GM21447 (cell line): Measurements from ENCODE around the gene NELL2.
"Not testable (repeated sequence)": the region's sequence is repeated elsewhere in the genome, so short reads cannot be mapped to it uniquely, and the experiment has no call there.

Experiments
- ATAC-seq: cut with Tn5 transposase; IDR thresholded peaks from one replicate; pipeline ENCODE4 v1.9.1; 2021; ENCODE audit not compliant: unreplicated experiment

The NELL2 gene

DNA sequence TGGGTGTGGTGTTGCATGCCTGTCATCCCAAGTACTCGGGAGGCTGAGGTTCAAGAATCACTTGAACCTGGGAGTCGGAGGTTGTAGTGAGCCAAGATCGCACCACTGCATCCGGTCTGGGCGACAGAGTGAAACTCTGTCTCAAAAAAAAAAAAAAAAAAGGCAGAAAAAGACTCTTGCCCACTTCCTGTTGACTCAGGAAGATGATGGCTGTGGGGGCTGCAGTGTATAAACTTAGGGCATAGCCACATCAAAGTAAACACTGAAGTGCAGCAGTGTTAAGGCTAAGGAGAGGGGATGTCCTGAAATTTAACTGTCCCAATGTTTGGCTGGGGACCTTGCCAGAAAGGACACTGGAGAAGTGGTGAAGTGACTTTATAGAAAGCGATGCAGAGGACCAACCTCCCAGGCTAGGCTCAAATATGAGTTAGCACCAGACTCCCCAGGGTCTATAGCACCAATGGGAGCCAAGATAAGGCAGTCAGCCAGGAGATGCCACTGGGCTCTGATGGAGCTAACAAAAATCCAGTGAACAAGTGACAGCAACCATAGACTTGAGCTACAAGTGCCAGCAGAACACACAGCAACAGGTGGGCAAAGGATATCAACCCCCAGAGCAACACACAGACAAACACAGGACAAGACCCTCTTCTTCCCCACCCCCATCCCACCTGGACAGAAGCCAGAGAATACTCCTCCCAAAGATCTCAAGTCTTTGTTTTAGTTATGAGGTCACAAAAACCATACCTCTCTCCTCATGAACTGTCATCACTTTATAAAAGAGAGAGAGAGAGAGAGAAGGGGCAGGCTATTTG lies 28.0 kb downstream of the NELL2 start:
- peak; percentile 88 for ATAC-seq

DNA sequence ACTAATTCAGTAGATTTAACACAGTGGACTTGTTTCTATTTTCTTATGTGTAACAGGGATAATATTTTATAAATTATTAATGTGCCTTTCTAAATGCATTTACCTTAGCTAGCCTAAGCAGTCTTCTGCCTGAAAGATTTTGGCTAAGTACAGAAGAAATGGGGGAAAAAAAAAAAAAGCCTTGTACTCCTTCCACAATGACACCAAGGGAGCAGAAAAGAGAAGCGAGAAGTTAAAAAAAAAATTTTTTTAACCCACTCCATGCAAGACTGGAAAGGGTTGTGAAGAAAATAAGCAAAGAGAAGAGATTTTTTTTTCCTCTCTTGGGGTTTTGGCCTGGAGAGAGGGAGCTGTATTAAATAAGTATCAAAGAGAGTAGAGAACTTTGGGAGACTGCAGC lies 28.7 kb downstream of the NELL2 start:
- ATAC-seq: peak; percentile 22

DNA sequence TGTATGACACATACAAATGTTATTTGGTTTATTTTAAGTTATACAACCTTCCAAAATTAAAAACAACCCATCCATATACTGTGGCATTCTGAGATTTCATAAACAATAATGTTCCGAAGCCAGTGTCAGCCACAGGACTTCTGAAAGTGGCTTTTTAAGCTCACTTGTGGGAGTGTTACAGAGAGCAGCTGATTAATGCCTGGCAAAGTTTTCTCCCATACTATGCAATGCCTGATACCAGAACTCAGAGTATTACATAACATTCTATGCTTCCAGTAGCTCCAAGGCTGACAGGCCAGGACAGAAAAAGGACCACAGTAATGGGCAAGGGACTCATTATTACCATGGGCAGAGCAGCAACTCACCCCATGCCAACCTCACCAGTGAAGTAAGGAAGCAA lies 29.3 kb downstream of the NELL2 start:
- ATAC-seq: no peak

DNA sequence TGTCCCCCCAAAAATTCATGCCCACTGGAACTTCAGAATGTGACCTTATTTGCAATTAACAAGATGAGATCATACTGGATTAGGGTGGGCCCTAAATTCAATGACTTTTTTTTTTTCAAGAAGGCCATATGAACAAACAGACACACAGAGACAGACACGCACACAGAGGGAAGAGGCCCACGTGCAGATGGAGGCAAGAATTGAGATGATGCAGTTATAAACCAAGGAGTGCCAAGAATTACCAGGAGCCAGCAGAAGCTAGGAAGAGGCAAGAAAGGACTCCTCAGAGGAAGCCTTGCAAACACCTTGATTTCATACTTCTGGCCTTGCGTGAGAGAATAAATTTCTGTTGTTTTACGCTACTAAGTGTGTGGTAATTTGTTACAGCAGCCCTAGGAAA lies 33.4 kb downstream of the NELL2 start:
- no peak for ATAC-seq

DNA sequence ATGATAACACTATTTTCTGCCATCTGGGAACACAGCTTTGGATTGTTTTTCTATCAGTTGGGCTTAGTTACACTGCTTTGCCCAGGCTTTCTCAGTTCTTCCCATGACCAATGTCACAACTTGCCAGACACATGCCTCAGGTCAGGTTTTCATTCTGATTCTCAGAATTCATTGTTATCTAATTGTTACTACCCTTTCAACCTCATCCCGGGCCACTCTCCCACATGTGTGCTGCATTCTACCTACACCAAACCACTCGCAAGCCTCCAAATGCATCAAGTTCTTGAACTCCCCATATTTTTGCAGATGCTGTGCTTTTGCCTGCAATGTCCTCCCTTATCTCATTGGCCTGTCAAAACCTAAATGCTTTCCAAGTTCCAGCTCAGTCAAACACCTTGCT lies 36.3 kb downstream of the NELL2 start:
- ATAC-seq: no peak

DNA sequence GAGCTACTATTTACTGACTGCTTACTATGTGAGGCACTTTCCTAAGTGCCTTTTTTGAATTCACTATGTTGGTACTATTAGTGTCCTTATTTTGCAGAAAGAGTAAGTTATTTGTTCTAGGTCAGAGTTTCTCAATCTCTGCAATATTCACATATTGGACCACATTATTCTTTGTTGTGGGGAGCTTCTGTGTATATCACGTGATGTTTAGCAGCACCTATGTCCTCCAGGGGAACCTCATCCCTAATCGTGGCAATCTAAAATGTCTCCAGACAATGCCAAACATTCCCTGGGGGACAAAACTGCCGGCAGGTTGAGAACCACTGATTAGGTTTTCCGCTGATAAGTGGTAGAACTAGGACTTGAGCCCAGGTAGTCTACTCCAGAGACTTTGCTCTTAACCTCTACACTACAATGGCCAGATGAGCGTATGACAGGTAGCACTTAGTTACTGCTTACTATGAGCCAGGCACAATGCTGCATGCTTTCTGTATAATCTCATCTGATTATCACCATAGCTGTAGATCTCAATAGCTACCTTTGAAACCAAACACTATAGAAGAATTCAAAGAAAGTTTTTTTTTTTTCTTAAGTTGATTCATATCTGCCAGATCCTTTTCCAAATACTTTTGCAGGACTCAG lies 38.9 kb downstream of the NELL2 start:
- no peak for ATAC-seq

DNA sequence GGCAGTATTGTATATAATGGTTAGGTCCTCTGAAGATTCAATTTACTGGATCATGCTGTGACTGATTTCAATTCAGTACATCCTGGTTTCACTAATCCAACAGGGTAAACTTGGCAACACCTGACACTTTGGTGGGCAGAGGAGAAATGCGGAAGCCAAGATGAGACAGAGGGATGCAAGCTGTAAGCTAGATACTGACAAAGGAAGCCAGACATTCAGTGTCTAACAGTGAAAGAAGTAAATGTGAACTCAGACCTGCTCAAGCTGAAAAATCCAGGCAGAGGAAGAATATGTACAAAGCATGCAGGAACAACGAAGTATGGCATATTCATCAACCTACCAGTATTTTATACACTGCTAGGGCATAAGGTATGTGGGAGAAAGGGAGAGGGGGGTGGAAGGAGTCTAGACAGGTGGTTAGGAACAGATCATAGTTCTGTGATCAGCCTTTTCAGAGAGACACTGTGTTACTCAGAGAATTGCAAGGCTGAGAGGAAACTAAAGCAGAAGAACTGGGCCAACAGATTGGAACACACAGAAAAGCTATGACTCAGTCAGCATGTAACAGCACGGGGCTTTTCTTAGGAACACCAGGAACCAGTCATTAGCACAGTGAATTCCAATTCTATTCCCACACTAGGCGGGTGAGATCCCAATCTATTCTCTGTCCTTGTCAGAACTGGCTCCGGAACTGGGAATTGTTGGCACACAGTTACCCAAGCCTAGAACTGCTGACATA lies 40.3 kb downstream of the NELL2 start:
- no peak for ATAC-seq

DNA sequence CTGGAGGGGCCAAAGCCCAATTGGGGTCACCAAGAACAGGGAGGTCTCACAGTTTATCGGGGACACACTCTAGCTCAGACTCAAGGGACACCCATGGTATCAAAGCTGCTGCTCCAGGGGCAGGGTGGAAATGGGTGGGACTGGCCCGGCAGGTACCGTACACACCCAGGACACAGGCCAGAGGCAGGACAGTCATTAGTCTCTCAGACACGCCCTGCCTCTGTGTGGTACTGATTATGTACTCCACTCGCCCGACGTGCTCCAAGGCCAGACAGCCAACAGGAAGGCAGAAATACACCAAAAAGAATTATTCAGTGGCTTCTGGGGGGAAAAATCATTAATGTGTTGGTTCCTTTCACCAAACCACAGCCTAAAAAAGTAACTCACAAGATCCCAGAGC lies 41.1 kb downstream of the NELL2 start:
- ATAC-seq: not testable (repeated sequence)

DNA sequence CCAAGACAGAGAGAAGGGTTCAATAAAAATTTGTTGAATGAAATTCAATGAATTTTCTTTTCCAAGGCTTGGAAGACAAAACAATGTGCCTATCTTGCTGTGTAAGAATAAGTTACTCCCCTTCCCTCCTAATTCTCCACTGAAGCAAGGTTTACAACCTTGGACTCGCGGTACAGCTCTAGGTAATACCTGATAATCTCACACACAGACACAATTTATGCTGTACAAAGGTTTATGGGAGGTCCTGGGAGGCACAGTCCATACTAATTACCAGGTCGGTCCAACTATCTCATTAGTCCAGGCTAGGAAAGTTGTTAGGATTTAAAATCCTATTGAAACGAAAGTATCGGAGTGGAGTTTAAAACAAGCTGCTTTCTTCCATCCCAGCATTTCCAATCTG lies 42.6 kb downstream of the NELL2 start:
- no peak for ATAC-seq

DNA sequence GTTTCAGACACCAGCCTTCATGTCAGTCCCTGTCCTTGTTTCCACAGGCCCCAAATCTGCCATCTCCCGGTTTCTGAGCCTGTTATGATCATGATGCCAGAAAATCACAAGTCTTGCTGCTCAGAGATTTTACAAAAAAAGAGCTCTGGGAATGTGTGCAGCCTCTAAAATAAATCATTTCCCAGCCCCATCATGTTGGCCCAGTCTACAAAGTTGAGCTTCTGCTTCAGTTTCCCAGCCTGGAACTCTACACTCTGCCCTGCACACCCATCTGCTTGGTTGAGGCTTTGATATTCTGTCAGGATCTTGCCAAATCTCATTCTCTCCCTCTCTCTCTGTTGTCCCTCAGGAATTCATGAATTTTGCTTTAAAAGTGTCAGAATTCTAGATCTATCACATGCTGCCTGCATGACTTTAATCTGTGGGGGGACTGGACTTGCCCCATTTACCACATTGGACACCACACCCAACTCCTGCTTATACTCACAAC lies 45.5 kb downstream of the NELL2 start:
- no peak for ATAC-seq

DNA sequence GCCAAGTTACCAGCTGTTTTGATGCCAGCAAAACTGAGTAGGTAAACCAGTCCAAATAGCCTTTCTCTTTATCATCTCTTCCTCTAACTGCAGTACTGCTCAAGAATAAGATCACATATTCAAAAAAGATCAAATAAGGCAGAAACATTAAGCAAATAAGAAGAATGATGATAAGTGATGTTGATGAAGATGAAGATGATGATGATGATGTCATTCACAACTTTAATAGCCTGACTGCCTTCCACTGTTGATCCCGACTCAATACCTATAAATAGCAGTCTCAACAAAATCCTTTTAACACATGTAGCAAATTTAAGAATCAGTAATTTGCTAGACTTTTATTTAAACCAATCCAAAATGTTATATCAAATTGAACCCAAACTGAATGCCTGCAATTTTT lies 47.1 kb downstream of the NELL2 start:
- no peak for ATAC-seq

DNA sequence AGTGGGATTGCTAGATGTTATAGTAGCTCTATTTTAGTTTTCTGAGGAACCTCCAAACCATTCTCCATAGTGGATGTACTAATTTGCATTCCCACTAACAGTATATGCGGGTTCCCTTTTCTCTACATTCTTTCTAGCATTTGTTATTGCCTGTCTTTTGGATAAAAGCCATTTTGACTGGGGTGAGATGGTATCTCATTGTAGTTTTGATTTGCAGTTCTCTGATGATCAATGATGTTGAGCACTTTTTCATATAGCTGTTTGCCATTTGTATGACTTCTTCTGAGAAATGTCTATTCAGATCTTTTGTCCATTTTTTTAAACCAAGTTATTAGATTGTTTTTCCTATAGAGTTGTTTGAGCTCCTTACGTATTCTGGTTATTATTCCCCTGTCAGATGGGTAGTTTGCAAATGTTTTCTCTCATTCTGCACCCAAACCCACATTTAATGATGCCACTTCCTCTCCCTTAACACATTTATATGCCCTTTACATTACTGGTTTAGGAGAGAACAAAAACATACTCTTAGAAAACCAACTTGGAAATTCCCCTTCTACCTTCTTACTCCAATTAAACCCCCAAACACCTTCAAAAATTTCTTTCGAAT lies 48.2 kb downstream of the NELL2 start:
- ATAC-seq: no peak

DNA sequence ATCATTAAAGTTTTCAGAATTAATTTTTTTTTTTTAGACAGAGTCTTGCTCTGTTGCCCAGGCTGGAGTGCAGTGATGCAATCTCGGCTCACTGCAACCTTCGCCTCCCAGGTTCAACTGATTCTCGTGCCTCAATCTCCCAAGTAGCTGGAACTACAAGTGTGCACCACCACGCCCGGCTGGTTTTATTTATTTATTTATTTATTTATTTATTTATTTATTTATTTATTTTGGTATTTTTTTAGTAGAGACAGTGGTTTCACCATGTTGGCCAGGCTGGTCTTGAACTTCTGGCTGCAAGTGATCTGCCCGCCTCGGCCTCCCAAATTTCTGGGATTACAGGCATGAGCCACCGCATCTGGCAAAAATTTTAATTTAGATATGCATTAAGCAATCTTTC lies 54.4 kb downstream of the NELL2 start:
- not testable (repeated sequence) for ATAC-seq

DNA sequence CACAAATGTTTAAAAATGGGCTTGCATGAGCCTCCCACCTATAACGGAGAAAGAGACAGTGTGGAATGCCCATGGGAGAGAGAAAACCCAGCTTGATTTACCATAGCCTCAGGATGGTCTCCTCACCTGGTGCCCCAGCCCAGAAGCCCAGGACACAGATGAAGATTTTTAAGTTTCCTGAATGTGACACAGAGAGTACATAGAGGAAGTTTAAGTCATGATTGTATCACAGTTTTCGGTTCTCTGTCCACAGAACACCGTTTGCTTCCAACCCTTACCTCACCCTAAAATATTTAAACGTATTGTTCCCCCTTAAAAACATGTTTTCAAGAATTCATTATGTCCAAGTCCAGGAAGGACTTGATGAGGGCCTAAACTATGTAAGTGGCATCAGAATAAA lies 56.2 kb downstream of the NELL2 start:
- no peak for ATAC-seq

DNA sequence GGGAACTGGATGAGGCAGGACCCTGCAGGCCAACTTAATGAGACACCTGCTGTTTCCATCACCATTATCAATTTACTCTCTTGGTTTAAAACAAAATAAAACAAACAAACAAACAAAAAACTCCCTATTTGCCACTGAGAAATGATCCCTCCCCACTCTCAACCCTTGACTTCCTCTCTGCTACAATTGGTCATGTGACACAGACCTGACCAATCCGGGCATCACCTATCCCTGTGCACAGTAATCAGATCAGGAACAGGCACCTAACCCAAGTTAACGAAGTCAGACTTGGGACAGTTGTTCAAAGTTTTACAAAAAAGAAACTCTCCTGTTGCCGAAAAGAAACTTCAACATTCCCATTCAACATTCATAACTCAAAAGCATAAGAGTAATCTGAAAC lies 58.4 kb downstream of the NELL2 start:
- ATAC-seq: no peak

DNA sequence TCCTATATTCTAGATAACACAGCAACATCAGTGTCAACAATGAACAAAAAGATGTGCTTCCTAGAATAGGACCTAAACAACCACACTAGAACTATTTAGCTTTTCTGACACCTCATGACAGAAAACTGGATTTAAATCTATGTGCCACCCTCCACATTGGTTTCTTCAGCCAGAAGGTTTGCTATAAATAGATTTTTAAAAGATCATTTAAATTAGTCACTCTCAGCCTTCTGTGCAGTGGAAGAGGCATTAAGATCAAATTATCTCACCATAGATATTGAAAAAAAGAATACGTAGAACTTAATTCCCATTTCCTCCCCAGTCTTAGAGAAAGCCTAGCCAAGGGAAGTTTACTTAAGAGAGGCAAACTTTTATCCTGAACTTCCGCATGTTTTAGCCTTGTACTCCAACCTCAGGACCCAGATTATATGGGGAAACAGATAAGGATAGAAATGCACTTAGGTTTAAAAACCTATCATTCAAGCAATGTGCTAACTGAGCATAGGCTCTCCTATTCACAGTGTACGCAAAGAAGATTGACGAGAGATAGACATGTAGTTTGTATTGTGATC lies 59.6 kb downstream of the NELL2 start:
- ATAC-seq: no peak

DNA sequence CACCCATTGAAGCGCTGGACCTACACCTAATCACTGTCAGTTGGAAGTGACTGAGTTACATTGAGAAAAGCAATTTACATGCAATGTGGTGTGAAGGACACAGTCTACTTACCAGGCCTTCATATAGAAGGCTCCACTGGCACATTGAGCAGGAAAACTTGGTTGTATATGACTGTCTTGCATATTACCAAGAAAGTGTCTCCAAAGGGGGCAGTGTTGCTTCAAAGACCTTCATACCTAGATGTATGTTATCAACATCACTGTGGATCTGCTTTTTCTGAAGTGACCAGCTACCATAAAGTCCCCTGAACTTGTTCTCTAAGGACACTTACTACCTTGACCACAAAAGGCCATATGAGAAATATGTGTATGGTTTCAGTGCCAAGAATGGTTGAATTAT lies 64.1 kb downstream of the NELL2 start:
- ATAC-seq: peak; percentile 81

DNA sequence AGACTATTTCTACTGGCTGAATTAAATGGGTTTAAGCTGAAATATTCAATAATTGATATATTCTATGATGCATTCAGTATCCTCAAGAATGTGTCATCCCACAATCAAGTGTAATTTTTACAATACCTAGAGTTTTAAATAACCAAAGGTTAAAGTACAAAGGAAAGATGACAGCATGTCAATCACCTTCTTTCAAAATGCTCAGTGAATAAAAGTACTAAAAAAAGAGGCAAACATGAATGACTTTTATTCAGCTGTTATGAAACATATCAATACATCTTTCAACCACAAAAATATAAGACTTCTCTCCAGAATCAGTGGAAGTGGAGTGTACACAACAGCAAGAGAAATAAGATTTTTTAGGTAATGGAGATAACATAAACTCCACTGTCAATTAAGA lies 72.0 kb downstream of the NELL2 start:
- ATAC-seq: no peak

DNA sequence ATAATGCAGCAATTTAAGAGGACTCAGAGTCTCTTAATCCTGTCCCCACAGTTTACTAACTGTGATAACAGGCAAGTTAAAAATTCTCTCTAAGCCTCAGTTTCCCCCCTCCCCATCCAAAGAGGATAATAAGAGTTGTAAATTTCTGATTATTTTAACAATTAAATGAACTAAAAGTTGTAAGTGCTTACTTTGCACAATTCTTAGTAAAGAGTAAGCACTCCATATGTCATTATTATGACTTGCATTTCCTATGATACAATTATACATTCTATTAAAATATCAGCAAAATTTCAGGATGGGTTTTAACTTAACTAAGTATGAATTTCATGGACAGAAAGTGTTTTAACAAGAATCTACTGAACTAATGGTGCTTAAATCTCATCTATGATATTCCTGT lies 80.1 kb downstream of the NELL2 start:
- ATAC-seq: no peak

DNA sequence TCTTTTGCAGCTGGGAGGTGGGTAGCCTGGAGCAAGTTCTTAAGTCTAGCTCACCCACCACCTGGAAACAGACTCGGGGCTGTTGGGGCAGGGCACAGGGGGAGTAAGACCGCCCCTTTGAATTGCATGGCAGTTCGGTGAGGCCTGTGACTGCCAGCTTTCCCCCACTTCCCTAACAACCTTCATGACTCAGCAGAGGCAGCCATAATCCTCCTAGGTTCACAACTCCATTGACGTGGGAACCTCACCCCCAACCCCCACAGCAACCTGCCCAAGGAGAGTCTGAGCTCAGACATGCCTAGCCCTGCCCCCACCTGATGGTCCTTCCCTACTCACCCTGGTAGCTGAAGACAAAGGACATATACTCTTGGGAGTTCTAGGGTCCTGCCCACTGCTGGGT lies 87.4 kb downstream of the NELL2 start:
- ATAC-seq: no peak

DNA sequence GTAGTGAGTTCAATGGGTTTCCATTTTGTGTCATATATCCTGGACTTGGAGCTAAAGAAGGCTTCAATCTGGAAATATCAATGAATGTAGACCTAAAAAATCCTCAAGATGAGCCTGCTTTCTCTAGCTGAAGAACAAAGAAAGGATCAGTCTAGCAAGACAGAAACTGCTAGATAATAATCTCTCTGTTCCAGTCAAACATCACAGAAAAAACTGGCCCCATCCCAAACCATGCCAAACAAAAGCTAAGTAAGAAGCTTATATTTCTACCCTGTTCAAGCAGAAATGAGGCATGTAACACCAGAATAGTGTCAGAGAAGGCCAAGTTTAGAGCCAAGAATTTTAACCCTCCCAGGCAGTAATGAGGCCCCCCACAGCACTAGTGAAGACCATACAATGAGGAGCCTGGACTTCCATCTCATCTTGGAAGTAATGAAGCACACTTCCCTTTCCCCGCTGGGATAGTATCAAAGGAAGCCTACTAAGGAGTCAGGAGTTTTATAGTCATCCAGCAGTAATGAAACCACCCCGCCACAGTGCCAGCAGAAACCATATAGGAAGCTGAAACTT lies 95.8 kb downstream of the NELL2 start:
- ATAC-seq: no peak
